ENCODE measurements around the gene MYO1D.

MYO1D gene

DNA sequence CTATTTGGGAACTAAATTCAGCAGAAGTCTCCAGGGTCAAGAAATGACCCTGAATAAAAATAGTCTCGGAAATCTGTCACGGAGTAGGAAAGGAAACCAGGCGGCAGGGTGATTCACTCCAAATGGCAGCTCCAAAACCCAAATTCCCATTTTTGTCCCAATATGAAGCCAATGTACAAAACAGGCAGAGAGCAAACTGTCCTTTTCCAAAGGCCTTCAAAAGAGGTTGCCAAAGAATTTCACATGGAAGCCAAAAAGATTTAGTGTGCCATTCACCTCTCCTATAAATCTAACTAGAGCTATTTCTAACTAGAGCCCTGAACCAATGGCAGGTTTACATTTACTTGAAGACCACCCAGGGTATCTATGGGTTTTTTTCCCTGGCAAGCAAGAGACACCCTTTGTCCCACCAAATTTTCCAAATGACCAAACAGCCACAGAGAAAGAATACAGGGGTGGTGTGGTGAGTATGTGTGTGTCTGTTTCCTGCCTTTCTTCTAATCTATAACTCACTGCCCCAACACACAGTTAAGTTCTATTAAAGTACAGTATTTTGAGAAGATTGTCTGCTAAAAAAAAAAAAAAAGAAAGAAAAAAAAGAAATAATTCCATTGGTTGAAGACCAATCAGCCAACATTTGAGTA, 6.8 kb downstream of the MYO1D start:
- no peak for TF ChIP-seq CTCF (IDR thresholded peaks at IDR 0.05; ENCODE audit: low read depth, low read length, missing control alignments)
- no peak for DNase-seq (ENCODE audit: low read depth)
- no peak overlapping the region for H3K4me3 ChIP-seq (ENCODE audit: low read depth, low read length)

DNA sequence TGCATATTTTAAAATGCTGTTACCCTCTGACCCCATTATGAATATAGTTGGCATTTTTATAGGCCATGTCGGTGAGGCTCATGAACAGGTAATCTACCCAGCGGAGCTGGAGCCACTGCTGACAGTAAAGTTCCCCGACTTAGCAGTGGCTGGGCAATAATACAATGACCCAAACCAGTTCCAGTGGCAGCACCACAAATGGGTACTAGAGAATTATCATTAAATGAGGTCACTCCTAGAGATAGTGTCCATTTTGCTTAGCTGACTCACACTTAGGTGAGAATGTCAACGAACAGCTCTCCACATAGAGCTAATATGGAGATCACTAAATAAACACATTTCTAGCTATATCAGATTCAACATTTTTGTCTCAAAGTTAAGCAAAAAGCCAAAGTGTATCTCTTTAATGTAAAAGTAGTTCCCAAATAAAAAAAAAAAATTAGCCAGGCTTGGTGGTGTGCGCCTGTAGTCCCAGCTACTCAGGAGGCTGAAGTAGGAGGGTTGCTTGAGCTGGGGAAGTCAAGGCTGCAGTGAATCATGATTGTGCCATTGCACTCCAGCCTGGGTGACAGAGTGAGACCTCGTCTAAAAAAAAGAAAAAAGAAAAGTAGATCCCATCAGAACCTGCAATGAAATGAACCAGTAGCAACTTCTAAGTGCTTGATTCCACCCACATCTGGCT, 7.4 kb downstream of the MYO1D start:
- DNase-seq (ENCODE audit: low read depth), result no peak
- H3K4me3 ChIP-seq (ENCODE audit: low read depth, low read length), result no peak overlapping the region
- TF ChIP-seq CTCF (IDR thresholded peaks at IDR 0.05; ENCODE audit: low read depth, low read length, missing control alignments), result no peak

DNA sequence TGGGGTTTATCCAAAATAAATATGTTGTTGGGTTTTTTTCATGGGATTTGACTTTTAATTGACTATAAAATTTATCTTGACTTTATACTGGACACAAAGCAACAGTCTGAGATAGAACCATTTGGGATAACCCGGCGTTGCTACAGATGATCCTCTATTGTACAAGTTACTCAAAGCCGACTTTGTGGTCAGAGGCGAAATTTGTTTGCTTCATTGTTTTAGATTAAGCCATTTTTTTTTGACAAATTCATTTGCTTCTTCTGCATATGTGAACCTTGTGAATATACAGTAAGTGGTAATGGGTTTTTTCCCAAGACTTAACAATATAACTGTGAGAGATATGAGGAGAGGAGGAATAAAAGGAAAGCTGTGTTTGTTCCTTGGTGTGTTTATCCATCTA, 11.8 kb downstream of the MYO1D start:
- TF ChIP-seq CTCF (IDR thresholded peaks at IDR 0.05; ENCODE audit: low read depth, low read length, missing control alignments), result no peak
- H3K4me3 ChIP-seq (ENCODE audit: low read depth, low read length), result no peak overlapping the region
- DNase-seq (ENCODE audit: low read depth), result no peak

DNA sequence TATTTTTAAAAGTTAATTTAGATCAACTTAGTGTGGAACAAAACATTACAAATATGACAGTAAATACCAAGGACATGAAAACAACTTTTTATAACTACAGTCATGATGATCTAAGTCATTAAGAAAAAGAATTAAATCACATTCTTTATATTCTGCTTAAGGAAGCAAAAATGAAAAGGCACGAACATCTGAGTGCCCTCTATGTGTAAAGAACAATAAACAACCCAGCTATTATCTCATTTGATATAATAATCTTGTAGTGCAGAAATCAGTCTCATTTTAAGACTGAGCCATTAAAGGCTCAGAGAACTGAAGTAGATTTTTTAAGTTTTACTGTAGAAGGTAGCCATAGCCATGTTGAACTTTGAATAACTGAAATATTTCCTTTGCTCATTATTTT, 13.4 kb downstream of the MYO1D start:
- TF ChIP-seq CTCF (IDR thresholded peaks at IDR 0.05; ENCODE audit: low read depth, low read length, missing control alignments), result no peak
- DNase-seq (ENCODE audit: low read depth), result no peak
- no peak overlapping the region for H3K4me3 ChIP-seq (ENCODE audit: low read depth, low read length)

GRCh38 chr17:32862940-32863339, 14.0 kb downstream of the MYO1D start:
- DNase-seq (ENCODE audit: low read depth), result no peak
- no peak for TF ChIP-seq CTCF (IDR thresholded peaks at IDR 0.05; ENCODE audit: low read depth, low read length, missing control alignments)
- H3K4me3 ChIP-seq (ENCODE audit: low read depth, low read length), result no peak overlapping the region

DNA sequence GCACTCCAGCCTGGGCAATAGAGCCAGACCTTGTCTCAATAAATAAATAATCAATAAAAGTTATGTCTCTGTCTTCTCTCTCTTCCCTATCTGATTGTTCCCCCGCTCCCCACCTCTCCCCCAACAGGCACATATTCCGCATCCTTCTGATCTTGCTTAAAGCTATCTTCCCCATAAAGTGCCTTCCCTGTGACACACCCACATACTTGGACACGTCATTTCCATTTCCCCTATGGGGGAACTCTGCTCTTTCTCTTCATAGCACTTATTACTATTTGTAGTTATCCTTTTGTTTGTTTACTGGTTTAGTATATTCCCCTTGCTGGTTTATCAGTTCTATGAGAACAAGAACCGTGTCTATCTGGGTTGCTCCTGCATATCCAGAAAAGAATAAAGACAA, 14.9 kb downstream of the MYO1D start:
- no peak for TF ChIP-seq CTCF (IDR thresholded peaks at IDR 0.05; ENCODE audit: low read depth, low read length, missing control alignments)
- DNase-seq (ENCODE audit: low read depth), result no peak
- H3K4me3 ChIP-seq (ENCODE audit: low read depth, low read length), result no peak overlapping the region

Measured in GM12864 (cell line).